AG04450 (cell line): ENCODE data around the gene C1orf56. TPM values are rescaled to one million over a fixed set of nuclear protein-coding genes. Genes with fewer than 3 reads are reported as not detected.
"Not testable (repeated sequence)": the region's sequence is repeated elsewhere in the genome, so short reads cannot be mapped to it uniquely, and the experiment has no call there.

Source experiments
- CTCF ChIA-PET: fragments of 300-600, 350-600 bp; formaldehyde crosslinking; extraction: SDS; loops from one replicate; lab custom pipeline; 2022; ENCODE audit warnings: antibody characterized with exemption, inconsistent platforms; lab: Charles Lee
- POLR2A ChIA-PET: fragments of 350-600 bp; formaldehyde crosslinking; extraction: SDS; loops from one replicate; lab custom pipeline; 2021; ENCODE audit warnings: antibody characterized with exemption, inconsistent platforms; lab: Yijun Ruan, JAX
- DNase-seq: peaks from one replicate; pipeline ENCODE4 v3.0.0-alpha.2; 2011; ENCODE audit warnings: low read depth, low spot score
- H3K27ac ChIP-seq: one replicate; pipeline ENCODE4 v1.5.1; 2012; ENCODE audit warnings: low read depth, low read length, control low read depth
- H3K27me3 ChIP-seq: one replicate; pipeline ENCODE4 v1.6.0; 2012; ENCODE audit warnings: low read length; ENCODE audit not compliant: control insufficient read depth, insufficient read depth
- H3K4me3 ChIP-seq: 2 replicates; pipeline ENCODE4 v1.5.1; 2011; ENCODE audit warnings: mild to moderate bottlenecking, low read depth, low read length, control low read depth
- H3K9me3 ChIP-seq: 2 replicates; pipeline ENCODE4 v1.5.1; 2012; ENCODE audit warnings: low read length; ENCODE audit not compliant: control insufficient read depth, insufficient read depth
- CTCF ChIP-seq: IDR thresholded peaks from 2 replicates; pipeline ENCODE4 v1.5.1; 2011; ENCODE audit warnings: low read depth, low read length, control low read depth, inconsistent platforms
- polyA plus RNA-seq: library from polyadenylated mRNA; depleted of rRNA; stranded (reverse); fragments of >200 nt; gene quantifications from 2 replicates; pipeline ENCODE4 v1.2.3, GENCODE V29; 2011; rRNA removed
- small RNA-seq: library from RNA; depleted of rRNA; stranded (forward); fragments of <200 nt; gene quantifications from one replicate; pipeline ENCODE3, GENCODE V24; 2012; ENCODE audit warnings: low read depth; ENCODE audit not compliant: insufficient read length

The C1orf56 gene
- polyA plus RNA-seq, 1 experiment, result 1.3 TPM

- no peak for DNase-seq
- no peaks in the 10 kb centered on the region for H3K27me3 ChIP-seq
- no peak overlapping the region for H3K4me3 ChIP-seq
- no peak overlapping the region for H3K27ac ChIP-seq
- CTCF ChIA-PET, result interaction anchor here (0.7 to 11.5 kb wide), 3 partner anchors 14 to 45 kb away, joined by 3 to 105 read pairs (median 10); partner anchors contain the start of gene GABPB2
- no peak for TF ChIP-seq CTCF
- H3K9me3 ChIP-seq, result no peaks in the 10 kb centered on the region
- POLR2A ChIA-PET, result interaction anchor here (0.6 kb wide), 1 partner anchor 9 kb away, joined by 11 read pairs; no protein-coding TSS in a partner anchor
Observed at GRCh38 chr1:151085953-151086559, 38.5 kb downstream of the C1orf56 start.

GRCh38 chr1:151097426-151097825 is 49.9 kb downstream of the C1orf56 start:
- DNase-seq, H3K27ac ChIP-seq, H3K4me3 ChIP-seq, H3K27me3 ChIP-seq, POLR2A ChIA-PET, H3K9me3 ChIP-seq: not testable (repeated sequence)
- CTCF ChIA-PET, result interaction anchor here (0.7 to 9.0 kb wide), 5 partner anchors 13 to 80 kb away, joined by 3 to 162 read pairs (median 3); partner anchors contain the start of gene TNFAIP8L2

- Histone ChIP-seq H3K4me3 (no peak overlapping the region), H3K27me3 (no peaks in the 10 kb centered on the region), H3K9me3 (no peaks in the 10 kb centered on the region), H3K27ac (no peak overlapping the region)
- ChIA-PET CTCF (interaction anchor here (0.6 to 9.0 kb wide), 5 partner anchors 12 to 80 kb away, joined by 3 to 162 read pairs (median 5); partner anchors contain the start of gene TNFAIP8L2), POLR2A (no interaction called here)
- no peak for DNase-seq
- TF ChIP-seq CTCF, result no peak
Observed at GRCh38 chr1:151098126-151098525, 50.6 kb downstream of the C1orf56 start.

Small RNAs within 50 kb of the gene (small RNA-seq; reads per million reads assigned to genes)
- gene RNU6-884P, result 1.3 reads per million

Other genes with a start within 250 kb of the C1orf56 start
- 65.4 and 72.5 TPM in 2 replicates for gene CTSK, start 239.5 kb upstream of the C1orf56 start, polyA plus RNA-seq
- 34.2 and 40.9 TPM in 2 replicates for gene ARNT, start 171.2 kb upstream of the C1orf56 start, polyA plus RNA-seq
- gene CTXND2, start 160.6 kb upstream of the C1orf56 start, polyA plus RNA-seq, result not detected in 2 replicates
- 30.8 and 35.5 TPM in 2 replicates for gene SETDB1, start 121.4 kb upstream of the C1orf56 start, polyA plus RNA-seq
- gene CERS2, start 72.9 kb upstream of the C1orf56 start, polyA plus RNA-seq, result 193 and 217 TPM in 2 replicates
- gene ANXA9, start 65.5 kb upstream of the C1orf56 start, polyA plus RNA-seq, result 0.10 and 0.21 TPM in 2 replicates
- 12.8 and 18.0 TPM in 2 replicates for gene MINDY1, start 40.8 kb upstream of the C1orf56 start, polyA plus RNA-seq
- gene PRUNE1, start 39.3 kb upstream of the C1orf56 start, polyA plus RNA-seq, result 18.3 and 21.7 TPM in 2 replicates
- 0.09 and 0.16 TPM in 2 replicates for gene BNIPL, start 11.2 kb upstream of the C1orf56 start, polyA plus RNA-seq
- 66.3 and 70.3 TPM in 2 replicates for gene CDC42SE1, start 11.9 kb downstream of the C1orf56 start, polyA plus RNA-seq
- gene MLLT11, start 12.6 kb downstream of the C1orf56 start, polyA plus RNA-seq, result 25.2 and 28.3 TPM in 2 replicates
- 9.8 and 10.0 TPM in 2 replicates for gene GABPB2, start 23.0 kb downstream of the C1orf56 start, polyA plus RNA-seq
- gene SEMA6C, start 98.9 kb downstream of the C1orf56 start, polyA plus RNA-seq, result 1.3 and 1.8 TPM in 2 replicates
- gene TNFAIP8L2, start 108.9 kb downstream of the C1orf56 start, polyA plus RNA-seq, result not detected in 2 replicates
- 9.1 and 9.6 TPM in 2 replicates for gene LYSMD1, start 118.2 kb downstream of the C1orf56 start, polyA plus RNA-seq
- gene SCNM1, start 118.4 kb downstream of the C1orf56 start, polyA plus RNA-seq, result 24.9 and 29.2 TPM in 2 replicates
- gene TMOD4, start 128.2 kb downstream of the C1orf56 start, polyA plus RNA-seq, result not detected in 2 replicates
- 66.8 and 75.1 TPM in 2 replicates for gene VPS72, start 142.4 kb downstream of the C1orf56 start, polyA plus RNA-seq
- 170 and 179 TPM in 2 replicates for gene PIP5K1A, start 150.8 kb downstream of the C1orf56 start, polyA plus RNA-seq
- gene PSMD4, start 207.0 kb downstream of the C1orf56 start, polyA plus RNA-seq, result 258 and 275 TPM in 2 replicates
- 10.5 and 12.0 TPM in 2 replicates for gene ZNF687, start 234.5 kb downstream of the C1orf56 start, polyA plus RNA-seq